Neural crest cell (in vitro differentiated cells): ENCODE results near the gene ZDHHC4. TPM values are rescaled to one million over a fixed set of nuclear protein-coding genes. Genes with fewer than 3 reads are reported as not detected.
A peak's percentile ranks its signal among the peaks of the same experiment; 100 is the strongest.

Experiments used
- DNase-seq: peaks from one replicate; pipeline ENCODE4 v3.0.0; 2021; ENCODE audit warnings: low read depth, mixed read lengths, low spot score
- H3K27ac Mint-ChIP-seq: one replicate; pipeline ENCODE4 v1.8.0; 2021; ENCODE audit warnings: mild to moderate bottlenecking, mixed read lengths; ENCODE audit not compliant: unreplicated experiment
- H3K27me3 Mint-ChIP-seq: 2 replicates; pipeline ENCODE4 v1.8.0; 2021; ENCODE audit warnings: low read depth, mild to moderate bottlenecking, mixed read lengths
- H3K36me3 Mint-ChIP-seq: 2 replicates; pipeline ENCODE4 v1.8.0; 2021; ENCODE audit warnings: low read depth, mild to moderate bottlenecking, mixed read lengths
- H3K4me1 Mint-ChIP-seq: 2 replicates; pipeline ENCODE4 v1.8.0; 2021; ENCODE audit warnings: mixed read lengths
- H3K4me3 Mint-ChIP-seq: one replicate; pipeline ENCODE4 v1.8.0; 2021; ENCODE audit warnings: mild to moderate bottlenecking, mixed read lengths
- H3K9me3 Mint-ChIP-seq: 2 replicates; pipeline ENCODE4 v1.8.0; 2021; ENCODE audit warnings: mixed read lengths
- total RNA-seq: library from RNA; stranded (reverse); gene quantifications from 2 replicates; pipeline ENCODE4 v1.2.1, GENCODE V29; 2021
- TF ChIP-seq, protein P1 (sequence below): fragments of 200-600 bp; sonication (generic); conservative IDR thresholded peaks from 2 replicates; pipeline ENCODE4 v1.5.0; 2021; ENCODE audit warnings: antibody characterized with exemption, mild to moderate bottlenecking

The ZDHHC4 gene
- total RNA-seq, 1 donor from 2014 or later, result 78.6 TPM

DNA sequence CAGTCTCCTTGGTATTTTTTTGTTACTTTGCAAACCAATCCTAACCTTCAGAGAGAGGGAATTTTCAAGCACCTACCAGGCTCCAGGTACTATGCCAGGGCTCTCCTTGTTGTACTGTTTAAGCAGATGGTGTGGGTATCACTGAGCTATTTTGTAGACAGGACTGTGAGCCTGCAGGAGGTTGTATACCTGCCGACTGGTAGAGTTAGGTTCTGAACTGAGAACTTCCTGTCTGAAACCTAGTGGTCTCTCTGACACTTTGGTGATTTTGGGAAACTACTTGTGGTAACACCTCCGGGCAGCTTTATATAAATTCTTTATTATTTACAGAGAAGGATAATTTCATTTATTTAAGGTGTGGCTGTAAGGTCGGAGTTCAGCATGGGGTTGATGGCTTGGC is 42.7 kb downstream of the ZDHHC4 start:
- no peak for DNase-seq
- no peaks in the 10 kb centered on the region for H3K9me3 Mint-ChIP-seq
- no peaks in the 10 kb centered on the region for H3K27me3 Mint-ChIP-seq
- peaks cover 10% of the 10 kb centered on the region for H3K36me3 Mint-ChIP-seq
- no peak overlapping the region for H3K4me3 Mint-ChIP-seq
- H3K27ac Mint-ChIP-seq, result no peak overlapping the region
- TF ChIP-seq, protein P1, sequence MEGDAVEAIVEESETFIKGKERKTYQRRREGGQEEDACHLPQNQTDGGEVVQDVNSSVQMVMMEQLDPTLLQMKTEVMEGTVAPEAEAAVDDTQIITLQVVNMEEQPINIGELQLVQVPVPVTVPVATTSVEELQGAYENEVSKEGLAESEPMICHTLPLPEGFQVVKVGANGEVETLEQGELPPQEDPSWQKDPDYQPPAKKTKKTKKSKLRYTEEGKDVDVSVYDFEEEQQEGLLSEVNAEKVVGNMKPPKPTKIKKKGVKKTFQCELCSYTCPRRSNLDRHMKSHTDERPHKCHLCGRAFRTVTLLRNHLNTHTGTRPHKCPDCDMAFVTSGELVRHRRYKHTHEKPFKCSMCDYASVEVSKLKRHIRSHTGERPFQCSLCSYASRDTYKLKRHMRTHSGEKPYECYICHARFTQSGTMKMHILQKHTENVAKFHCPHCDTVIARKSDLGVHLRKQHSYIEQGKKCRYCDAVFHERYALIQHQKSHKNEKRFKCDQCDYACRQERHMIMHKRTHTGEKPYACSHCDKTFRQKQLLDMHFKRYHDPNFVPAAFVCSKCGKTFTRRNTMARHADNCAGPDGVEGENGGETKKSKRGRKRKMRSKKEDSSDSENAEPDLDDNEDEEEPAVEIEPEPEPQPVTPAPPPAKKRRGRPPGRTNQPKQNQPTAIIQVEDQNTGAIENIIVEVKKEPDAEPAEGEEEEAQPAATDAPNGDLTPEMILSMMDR, result no peak
- H3K4me1 Mint-ChIP-seq, result peaks cover 4% of the 10 kb centered on the region

DNA sequence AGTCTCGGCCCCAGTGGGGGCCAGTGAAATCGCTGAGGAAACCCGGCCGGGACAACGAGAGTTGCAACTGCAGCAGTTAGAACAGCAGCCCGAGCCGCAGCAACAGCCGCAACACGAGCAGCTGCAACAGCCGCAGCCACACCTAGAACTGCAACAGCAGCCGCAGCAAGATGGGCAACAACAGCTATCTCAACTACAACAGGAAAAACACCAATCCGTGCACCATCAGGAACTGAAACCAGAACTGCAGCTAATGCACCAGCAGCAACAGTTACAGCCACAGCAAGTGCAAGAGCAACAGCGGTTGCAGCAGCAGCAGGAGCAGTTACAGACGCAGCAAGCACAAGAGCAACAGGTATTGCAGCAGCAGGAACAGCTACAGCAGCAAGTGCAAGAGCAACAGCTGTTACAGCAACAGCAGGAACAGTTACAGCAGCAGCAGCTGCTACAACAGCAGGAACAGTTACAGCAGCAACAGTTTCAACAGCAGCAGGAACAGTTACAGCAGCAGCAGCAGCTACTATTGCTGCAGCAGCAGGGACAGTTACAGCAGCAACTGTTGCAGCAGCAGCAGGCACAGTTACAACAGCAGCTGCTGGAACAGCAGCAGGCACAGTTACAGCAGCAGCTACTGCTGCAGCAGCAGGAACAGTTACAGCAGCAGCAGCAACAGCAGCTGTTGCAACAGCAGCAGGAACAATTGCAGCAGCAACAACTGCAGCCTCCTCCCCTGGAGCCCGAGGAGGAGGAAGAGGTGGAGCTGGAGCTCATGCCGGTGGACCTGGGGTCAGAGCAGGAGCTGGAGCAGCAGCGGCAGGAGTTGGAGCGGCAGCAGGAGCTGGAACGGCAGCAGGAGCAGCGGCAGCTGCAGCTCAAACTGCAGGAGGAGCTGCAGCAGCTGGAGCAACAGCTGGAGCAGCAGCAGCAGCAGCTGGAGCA is 44.2 kb downstream of the ZDHHC4 start:
- Mint-ChIP-seq H3K27me3 (no peaks in the 10 kb centered on the region), H3K9me3 (no peaks in the 10 kb centered on the region), H3K4me3 (no peak overlapping the region), H3K36me3 (peaks cover 10% of the 10 kb centered on the region), H3K27ac (no peak overlapping the region), H3K4me1 (peaks cover 4% of the 10 kb centered on the region)
- no peak for DNase-seq
- TF ChIP-seq, protein P1, result no peak

DNA sequence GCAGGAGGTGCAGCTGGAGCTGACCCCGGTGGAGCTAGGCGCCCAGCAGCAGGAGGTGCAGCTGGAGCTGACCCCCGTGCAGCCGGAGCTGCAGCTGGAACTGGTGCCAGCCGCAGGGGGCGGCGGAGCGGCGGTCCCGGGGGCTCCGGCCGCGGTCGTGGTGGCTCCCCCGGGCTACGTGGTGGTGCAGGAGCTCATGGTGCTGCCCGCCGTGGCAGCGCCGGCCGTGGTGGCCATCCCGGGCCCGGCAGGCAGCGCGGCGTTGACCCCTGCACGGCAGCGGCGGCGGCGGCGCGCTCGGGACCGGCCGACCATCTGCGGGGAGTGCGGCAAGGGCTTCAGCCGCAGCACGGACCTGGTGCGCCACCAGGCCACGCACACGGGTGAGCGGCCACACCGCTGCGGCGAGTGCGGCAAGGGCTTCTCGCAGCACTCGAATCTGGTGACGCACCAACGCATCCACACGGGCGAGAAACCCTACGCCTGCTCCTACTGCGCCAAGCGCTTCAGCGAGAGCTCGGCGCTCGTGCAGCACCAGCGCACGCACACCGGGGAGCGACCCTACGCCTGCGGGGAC is 45.0 kb downstream of the ZDHHC4 start:
- H3K9me3 Mint-ChIP-seq, result no peaks in the 10 kb centered on the region
- no peak overlapping the region for H3K4me3 Mint-ChIP-seq
- H3K4me1 Mint-ChIP-seq, result peaks cover 4% of the 10 kb centered on the region
- H3K36me3 Mint-ChIP-seq, result peaks cover 10% of the 10 kb centered on the region
- TF ChIP-seq, protein P1, result no peak
- DNase-seq, result no peak
- H3K27me3 Mint-ChIP-seq, result no peaks in the 10 kb centered on the region
- H3K27ac Mint-ChIP-seq, result no peak overlapping the region

DNA sequence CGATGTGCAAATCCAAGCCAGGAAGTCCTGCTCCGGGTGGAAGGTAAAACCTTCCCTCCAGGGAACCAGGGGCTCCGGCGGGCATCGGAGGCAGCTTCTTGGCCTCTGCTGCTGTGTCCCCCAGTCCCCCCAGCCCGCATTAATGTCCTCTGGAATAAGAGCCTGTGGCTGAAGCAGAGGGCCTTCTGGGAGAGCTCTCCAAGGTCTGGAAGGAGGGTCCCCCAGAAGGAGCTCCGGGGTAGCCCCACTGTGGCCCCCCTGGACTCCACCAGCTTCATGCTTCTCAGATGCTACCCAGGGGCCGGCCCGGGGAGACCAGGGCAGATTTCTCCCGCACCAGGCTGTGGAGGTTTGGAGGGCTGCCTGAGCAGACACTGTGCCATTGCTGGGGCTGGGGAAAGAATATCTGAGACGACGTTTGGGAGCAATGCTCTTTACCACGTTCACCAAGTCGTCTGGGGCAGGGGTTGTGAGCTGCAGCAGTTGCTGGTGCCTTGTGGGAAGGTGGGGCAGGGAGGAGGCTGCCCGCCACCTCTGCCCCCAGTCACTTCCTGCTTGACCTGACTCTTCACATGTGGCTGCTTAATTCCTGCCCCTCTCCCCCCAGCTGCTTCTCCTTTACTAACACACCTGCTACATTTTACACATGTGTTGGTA is 46.5 kb downstream of the ZDHHC4 start:
- DNase-seq, result no peak
- TF ChIP-seq, protein P1, result no peak
- no peaks in the 10 kb centered on the region for H3K4me1 Mint-ChIP-seq
- H3K36me3 Mint-ChIP-seq, result peaks cover 10% of the 10 kb centered on the region
- no peaks in the 10 kb centered on the region for H3K9me3 Mint-ChIP-seq
- no peak overlapping the region for H3K4me3 Mint-ChIP-seq
- no peak overlapping the region for H3K27ac Mint-ChIP-seq
- H3K27me3 Mint-ChIP-seq, result no peaks in the 10 kb centered on the region

DNA sequence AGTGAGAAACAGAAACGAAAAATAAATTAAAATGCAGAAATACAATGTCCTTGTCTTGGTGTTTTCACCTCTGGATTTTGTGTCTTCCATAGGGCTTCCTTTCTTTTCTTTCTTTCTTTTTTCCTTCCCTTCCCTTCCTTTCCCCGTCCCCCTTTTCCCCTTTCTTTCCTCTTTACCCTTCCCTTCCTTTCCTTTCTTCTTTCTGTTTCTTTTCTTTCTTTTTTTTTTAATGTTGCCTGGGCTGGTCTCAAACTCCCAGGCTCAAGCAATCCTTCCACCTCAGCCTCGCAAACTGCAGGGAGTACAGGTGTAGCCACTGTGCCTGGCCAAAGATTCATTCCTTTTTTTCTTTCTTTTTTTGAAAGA is 47.0 kb downstream of the ZDHHC4 start:
- H3K4me3 Mint-ChIP-seq, result no peak overlapping the region
- no peaks in the 10 kb centered on the region for H3K9me3 Mint-ChIP-seq
- TF ChIP-seq, protein P1, result no peak
- no peaks in the 10 kb centered on the region for H3K27me3 Mint-ChIP-seq
- H3K27ac Mint-ChIP-seq, result peak overlapping the region; percentile 57
- DNase-seq, result no peak
- H3K4me1 Mint-ChIP-seq, result no peaks in the 10 kb centered on the region
- H3K36me3 Mint-ChIP-seq, result peaks cover 10% of the 10 kb centered on the region
